WTC11 (cell line): ENCODE results near the gene ICAM3. TPM values are rescaled to one million over a fixed set of nuclear protein-coding genes. Genes with fewer than 3 reads are reported as not detected.
"Not testable (repeated sequence)": the region's sequence is repeated elsewhere in the genome, so short reads cannot be mapped to it uniquely, and the experiment has no call there.

Experiments used
- ATAC-seq: fragments of 200-7000 bp; cut with Tn5 transposase; 2 replicates; pipeline ENCODE4 v1.10.0; 2021; ENCODE audit warnings: mild to moderate bottlenecking, moderate library complexity
- CTCF ChIA-PET: fragments of 300-600 bp; sonication (Branson Sonifier 250); formaldehyde crosslinking; loops from one replicate; lab custom pipeline; 2021; ENCODE audit warnings: antibody characterized with exemption; lab: Charles Lee
- POLR2A ChIA-PET: fragments of 350-600 bp; sonication (Branson Sonifier 250); formaldehyde crosslinking; loops from one replicate; lab custom pipeline; 2021; ENCODE audit warnings: antibody characterized with exemption; lab: Charles Lee
- DNase-seq: peaks from one replicate; pipeline ENCODE4 v3.0.0; 2021; ENCODE audit warnings: low spot score
- H3K27ac Mint-ChIP-seq: 2 replicates; pipeline ENCODE4 v1.8.0; 2021; ENCODE audit warnings: mixed read lengths
- H3K27me3 Mint-ChIP-seq: 2 replicates; pipeline ENCODE4 v1.8.0; 2021; ENCODE audit warnings: low read depth, mild to moderate bottlenecking, moderate library complexity, mixed read lengths
- H3K36me3 Mint-ChIP-seq: 2 replicates; pipeline ENCODE4 v1.8.0; 2021; ENCODE audit warnings: mixed read lengths
- H3K4me1 Mint-ChIP-seq: 2 replicates; pipeline ENCODE4 v1.8.0; 2022; ENCODE audit warnings: mixed read lengths
- H3K4me3 Mint-ChIP-seq: 2 replicates; pipeline ENCODE4 v1.8.0; 2021; ENCODE audit warnings: mild to moderate bottlenecking, moderate library complexity, mixed read lengths
- H3K9me3 Mint-ChIP-seq: 2 replicates; pipeline ENCODE4 v1.8.0; 2021; ENCODE audit warnings: mixed read lengths
- EMX1 ChIP-seq: fragments of 250-450 bp; sonication (Bioruptor Pico); IDR thresholded peaks from 2 replicates; pipeline ENCODE4 v1.8.0; 2021; ENCODE audit warnings: mild to moderate bottlenecking
- ERG ChIP-seq: fragments of 250-450 bp; sonication (Bioruptor Pico); IDR thresholded peaks from 2 replicates; pipeline ENCODE4 v1.8.0; 2021; ENCODE audit warnings: mild to moderate bottlenecking
- GRHL2 ChIP-seq: fragments of 250-450 bp; sonication (Bioruptor Pico); IDR thresholded peaks from 2 replicates; pipeline ENCODE4 v1.8.0; 2022; ENCODE audit warnings: mild to moderate bottlenecking, moderate library complexity; ENCODE audit not compliant: insufficient replicate concordance, severe bottlenecking
- GTF2I ChIP-seq: fragments of 250-450 bp; sonication (Bioruptor Pico); conservative IDR thresholded peaks from 2 replicates; pipeline ENCODE4 v1.4.0; 2021; ENCODE audit warnings: mild to moderate bottlenecking
- IRF2 ChIP-seq: sonication (generic); formaldehyde crosslinking; IDR thresholded peaks from 2 replicates; pipeline ENCODE4 v1.8.0; 2022; ENCODE audit warnings: low read depth, missing genetic modification reagents, borderline replicate concordance
- KAT7 ChIP-seq: sonication (generic); formaldehyde crosslinking; IDR thresholded peaks from 2 replicates; pipeline ENCODE4 v1.8.1; 2023; ENCODE audit warnings: missing genetic modification reagents, mild to moderate bottlenecking, borderline replicate concordance
- NFE2L1 ChIP-seq: sonication (generic); formaldehyde crosslinking; IDR thresholded peaks from 2 replicates; pipeline ENCODE4 v1.8.1; 2023; ENCODE audit warnings: missing genetic modification reagents
- PREB ChIP-seq: sonication (generic); formaldehyde crosslinking; IDR thresholded peaks from 2 replicates; pipeline ENCODE4 v1.8.1; 2022; ENCODE audit warnings: mild to moderate bottlenecking, missing genetic modification reagents, moderate library complexity, borderline replicate concordance
- SMAD3 ChIP-seq: sonication (generic); formaldehyde crosslinking; IDR thresholded peaks from 2 replicates; pipeline ENCODE4 v1.8.0; 2022; ENCODE audit warnings: missing genetic modification reagents, mild to moderate bottlenecking, borderline replicate concordance
- SP1 ChIP-seq: sonication (generic); formaldehyde crosslinking; conservative IDR thresholded peaks from 2 replicates; pipeline ENCODE4 v1.8.1; 2022; ENCODE audit warnings: missing genetic modification reagents
- STAT6 ChIP-seq: sonication (generic); formaldehyde crosslinking; conservative IDR thresholded peaks from 2 replicates; pipeline ENCODE4 v1.8.1; 2023; ENCODE audit warnings: mild to moderate bottlenecking, low read depth, missing genetic modification reagents, moderate library complexity
- TCF7 ChIP-seq: sonication (generic); formaldehyde crosslinking; IDR thresholded peaks from 2 replicates; pipeline ENCODE4 v1.8.0; 2022; ENCODE audit warnings: mild to moderate bottlenecking, low read depth, missing genetic modification reagents, moderate library complexity
- TEAD1 ChIP-seq: sonication (generic); formaldehyde crosslinking; IDR thresholded peaks from 2 replicates; pipeline ENCODE4 v1.8.0; 2022; ENCODE audit warnings: mild to moderate bottlenecking, missing genetic modification reagents
- ZBTB21 ChIP-seq: sonication (generic); formaldehyde crosslinking; IDR thresholded peaks from 2 replicates; pipeline ENCODE4 v1.8.1; 2023; ENCODE audit warnings: mild to moderate bottlenecking, missing genetic modification reagents, borderline replicate concordance
- ZNF121 ChIP-seq: sonication (generic); formaldehyde crosslinking; IDR thresholded peaks from 2 replicates; pipeline ENCODE4 v1.8.0; 2023; ENCODE audit warnings: missing genetic modification reagents
- ZNF532 ChIP-seq: fragments of 250-450 bp; sonication (Bioruptor Pico); IDR thresholded peaks from 2 replicates; pipeline ENCODE4 v1.9.0; 2021; ENCODE audit warnings: mild to moderate bottlenecking, borderline replicate concordance
- total RNA-seq: library from RNA; stranded (reverse); gene quantifications from 3 replicates; pipeline ENCODE4 v1.2.3, GENCODE V29; 2021

The ICAM3 gene
- total RNA-seq, 1 experiment from 2014 or later, result 18.7 TPM

- Mint-ChIP-seq H3K4me1 (peaks cover 9% of the 10 kb centered on the region), H3K4me3 (no peak overlapping the region), H3K9me3 (no peaks in the 10 kb centered on the region), H3K27me3 (no peaks in the 10 kb centered on the region), H3K27ac (no peak overlapping the region), H3K36me3 (peaks cover 14% of the 10 kb centered on the region)
- DNase-seq (no peak), ATAC-seq (no peak)
- POLR2A ChIA-PET, result no interaction called here
- CTCF ChIA-PET, result interaction anchor here (1.3 kb wide), 1 partner anchor 11 kb away, joined by 4 read pairs; no protein-coding TSS in a partner anchor
- TF ChIP-seq NFE2L1 (CRISPR knock-in tag), result no peak
- TF ChIP-seq GRHL2 (CRISPR knock-in tag), result no peak
- TF ChIP-seq ZNF121 (CRISPR knock-in tag), result no peak
- no peak for TF ChIP-seq SMAD3 (CRISPR knock-in tag)
- no peak for TF ChIP-seq IRF2
- no peak for TF ChIP-seq ZNF532
- TF ChIP-seq EMX1 (CRISPR knock-in tag), result no peak
- TF ChIP-seq STAT6 (CRISPR knock-in tag), result no peak
- TF ChIP-seq TCF7 (CRISPR knock-in tag), result no peak
- no peak for TF ChIP-seq GTF2I (CRISPR knock-in tag)
- TF ChIP-seq ZBTB21 (CRISPR knock-in tag), result no peak
- TF ChIP-seq ERG (CRISPR knock-in tag), result no peak
- no peak for TF ChIP-seq KAT7 (CRISPR knock-in tag)
- TF ChIP-seq PREB, result no peak
- no peak for TF ChIP-seq TEAD1 (CRISPR knock-in tag)
- TF ChIP-seq SP1 (CRISPR knock-in tag), result no peak
These were observed 38.7 kb upstream of the ICAM3 start for GRCh38 chr19:10378124-10378523.

GRCh38 chr19:10377140-10377640 lies 37.8 kb upstream of the ICAM3 start:
- ATAC-seq, DNase-seq, H3K9me3 Mint-ChIP-seq, H3K27me3 Mint-ChIP-seq, H3K4me1 Mint-ChIP-seq, H3K27ac Mint-ChIP-seq, POLR2A ChIA-PET, H3K4me3 Mint-ChIP-seq: not testable (repeated sequence)
- peaks cover 14% of the 10 kb centered on the region for H3K36me3 Mint-ChIP-seq
- CTCF ChIA-PET, result interaction anchor here (0.6 kb wide), 1 partner anchor 14 kb away, joined by 3 read pairs; no protein-coding TSS in a partner anchor
